NCI-H2196 treated with DMSO at 0.1 percent for 48 hours (cell line): ENCODE measurements around the gene CDH4.
"Not testable (repeated sequence)": the region's sequence is repeated elsewhere in the genome, so short reads cannot be mapped to it uniquely, and the experiment has no call there.

Source experiments
- DNase-seq: peaks from one replicate; lab custom pipeline; 2025; ENCODE audit not compliant: unreplicated experiment; lab: John Stamatoyannopoulos, UW

The CDH4 gene

DNA sequence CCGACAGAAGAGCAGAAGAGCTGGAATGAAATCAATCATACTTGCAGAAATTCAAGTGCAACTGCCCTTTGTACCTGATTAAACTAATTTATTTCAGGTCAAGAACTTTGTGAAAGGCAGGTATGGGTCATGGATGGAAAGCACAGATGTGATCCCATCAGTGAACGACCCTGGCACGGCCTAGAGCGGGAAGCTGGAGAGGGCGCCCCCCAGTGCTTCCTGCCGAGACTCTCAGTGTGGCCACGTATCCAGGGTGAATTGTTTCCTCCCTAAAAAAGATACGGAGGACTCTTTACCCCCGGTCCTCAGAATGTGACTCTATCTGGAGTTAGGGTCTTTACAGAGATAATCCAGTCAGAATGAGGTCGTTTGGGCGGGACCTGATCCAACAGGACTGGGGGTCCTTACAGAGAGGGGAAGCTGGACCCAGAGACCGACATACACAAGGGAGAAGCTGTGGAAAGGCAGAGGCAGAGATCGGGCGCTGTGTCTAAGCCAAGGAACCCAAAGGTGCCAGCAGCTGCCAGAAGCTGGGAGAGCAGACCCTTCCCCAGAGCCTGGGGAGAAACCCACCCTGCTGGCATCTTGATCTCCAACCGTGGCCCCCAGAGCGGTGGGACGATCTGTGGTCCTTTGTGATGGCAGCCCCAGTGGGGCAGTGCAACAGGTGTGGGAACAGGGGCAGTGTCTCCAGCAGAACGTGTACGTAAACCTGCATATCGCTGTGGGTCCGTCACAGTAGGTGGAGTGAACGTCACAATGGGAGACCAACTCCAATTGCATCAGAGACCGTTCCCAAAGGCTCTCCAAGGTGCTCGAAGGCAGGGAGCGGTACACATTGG, 721.7 kb downstream of the CDH4 start:
- no peak for DNase-seq

DNA sequence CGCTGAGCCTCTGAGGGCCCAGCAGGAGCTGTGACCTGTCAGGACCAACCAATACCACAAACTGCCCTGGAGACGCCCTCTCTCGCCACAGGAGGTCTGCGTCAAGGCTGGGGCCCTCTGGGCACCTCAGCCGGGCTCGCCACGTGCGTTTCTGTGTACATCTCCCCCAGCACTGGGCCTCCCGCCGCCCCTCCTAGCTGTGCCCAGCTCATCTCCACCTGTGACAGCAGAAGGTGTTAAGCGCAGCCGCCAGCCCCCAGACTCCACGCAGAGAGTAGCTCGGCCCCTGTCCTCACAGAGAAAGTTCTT, 722.2 kb downstream of the CDH4 start:
- DNase-seq = no peak

DNA sequence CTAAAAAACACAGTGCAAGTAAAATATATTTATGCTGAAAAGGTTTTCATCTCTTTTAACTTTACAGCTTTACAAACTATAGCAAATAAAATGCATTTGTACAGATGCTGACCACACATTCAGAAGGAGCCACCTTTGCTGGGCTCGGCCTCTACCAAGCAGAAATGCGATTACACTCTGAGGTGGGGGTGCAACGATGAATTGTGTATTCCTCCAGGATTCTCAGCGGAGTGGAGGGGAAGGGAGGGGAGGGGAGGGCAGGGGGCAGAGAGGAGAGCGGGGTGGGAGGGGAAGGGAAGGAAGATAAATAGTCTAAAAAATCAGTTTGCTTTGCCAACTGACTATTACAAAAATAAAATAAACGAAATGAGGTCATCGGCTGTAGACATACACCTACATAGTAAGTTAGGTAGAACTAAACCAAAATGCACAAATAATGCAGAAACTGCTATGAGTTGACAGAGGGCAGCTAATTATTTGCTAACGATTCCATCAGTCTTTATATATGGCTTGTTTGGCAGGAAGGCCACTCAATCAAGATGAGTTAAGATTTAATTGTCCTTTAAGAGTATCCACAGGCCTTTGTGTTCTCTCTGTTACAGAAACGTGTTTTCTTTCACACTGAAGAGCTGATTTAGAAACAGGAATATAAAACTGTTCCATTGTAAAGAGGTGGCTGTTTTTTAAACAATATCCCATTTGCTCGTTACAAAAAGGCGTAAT, 723.5 kb downstream of the CDH4 start:
- DNase-seq = no peak

DNA sequence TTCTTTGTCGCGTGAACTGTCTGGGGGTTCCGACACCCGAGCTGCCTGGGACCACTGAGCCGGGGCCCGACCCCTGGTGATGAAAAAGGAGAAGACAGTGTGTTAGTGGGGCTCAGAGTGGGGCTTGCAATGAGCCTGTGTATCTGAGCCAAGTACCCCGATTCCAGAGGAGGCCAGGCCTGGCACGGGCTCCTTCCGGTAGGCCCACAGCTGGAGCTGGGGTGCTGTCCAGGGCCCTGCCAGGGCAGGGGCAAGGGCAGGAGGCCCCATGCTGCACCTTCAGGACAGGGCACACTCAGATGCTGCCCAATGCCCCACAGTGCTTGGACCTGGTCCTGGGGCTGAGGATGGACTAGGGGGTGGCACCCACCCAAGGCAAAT, 724.2 kb downstream of the CDH4 start:
- DNase-seq = no peak

DNA sequence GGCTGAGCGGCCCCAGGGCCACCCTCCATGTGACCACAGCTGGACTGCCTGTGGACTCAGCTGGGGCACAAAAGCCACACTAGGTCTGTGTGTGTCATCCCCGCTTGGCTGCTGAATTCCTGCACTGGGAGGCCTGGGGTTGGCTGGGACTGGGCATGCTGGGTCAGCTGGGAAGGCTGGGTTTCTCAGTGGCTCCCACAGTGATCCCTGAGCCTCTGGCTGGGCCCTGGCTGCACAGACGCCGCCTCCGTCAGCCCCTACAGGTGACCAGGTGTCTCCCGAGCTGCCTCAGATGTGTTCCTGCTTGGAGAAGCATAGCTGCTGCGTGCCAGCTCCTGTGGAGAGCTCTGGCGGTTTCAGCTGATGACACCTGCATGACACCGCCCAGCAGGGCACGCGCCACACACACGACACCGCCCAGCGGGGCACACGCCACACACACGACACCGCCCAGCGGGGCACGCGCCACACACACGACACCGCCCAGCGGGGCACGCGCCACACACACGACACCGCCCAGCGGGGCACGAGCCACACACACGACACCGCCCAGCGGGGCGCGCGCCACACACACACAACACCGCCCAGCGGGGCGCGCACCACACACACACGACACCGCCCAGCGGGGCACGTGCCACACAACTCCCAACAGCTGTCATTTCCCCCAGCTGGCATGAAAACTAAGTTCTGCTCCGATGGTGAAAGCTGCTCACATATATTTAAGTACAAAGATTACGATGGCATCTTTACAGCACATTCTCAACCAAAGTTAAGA, 724.8 kb downstream of the CDH4 start:
- no peak for DNase-seq

DNA sequence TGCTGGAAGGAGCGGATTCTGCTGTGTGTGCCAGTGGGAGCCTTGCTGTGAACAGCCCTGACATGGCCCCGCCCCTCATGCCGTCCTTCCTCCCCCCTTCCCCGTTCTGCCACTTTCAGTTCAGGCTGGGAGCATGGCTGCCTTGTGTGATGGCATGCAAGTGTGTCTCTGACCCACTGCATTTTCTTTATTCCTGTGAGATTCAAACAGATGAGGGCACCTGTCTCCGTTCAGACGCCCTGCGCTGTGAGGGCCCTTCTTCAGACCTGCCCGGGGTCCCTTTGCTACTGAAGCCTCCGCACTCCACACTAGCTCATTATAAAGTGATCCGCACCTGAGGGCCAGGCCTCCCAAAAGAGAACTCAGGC, 725.3 kb downstream of the CDH4 start:
- no peak for DNase-seq

DNA sequence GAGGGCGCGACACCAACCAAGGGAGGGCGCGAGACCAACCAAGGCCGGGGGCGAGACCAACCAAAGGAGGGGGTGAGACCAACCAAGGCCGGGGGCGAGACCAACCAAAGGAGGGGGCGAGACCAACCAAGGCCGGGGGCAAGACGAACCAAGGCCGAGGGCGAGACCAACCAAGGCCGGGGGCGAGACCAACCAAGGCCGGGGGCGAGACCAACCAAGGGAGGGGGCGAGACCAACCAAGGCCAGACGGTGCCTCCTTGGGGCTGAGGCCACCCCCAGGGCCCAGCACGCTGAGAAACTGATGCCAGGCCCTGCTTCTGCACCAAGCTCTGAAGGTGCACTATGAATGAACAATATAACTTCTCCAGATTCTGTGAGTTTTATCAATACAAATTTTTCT, 726.4 kb downstream of the CDH4 start:
- DNase-seq = no peak

DNA sequence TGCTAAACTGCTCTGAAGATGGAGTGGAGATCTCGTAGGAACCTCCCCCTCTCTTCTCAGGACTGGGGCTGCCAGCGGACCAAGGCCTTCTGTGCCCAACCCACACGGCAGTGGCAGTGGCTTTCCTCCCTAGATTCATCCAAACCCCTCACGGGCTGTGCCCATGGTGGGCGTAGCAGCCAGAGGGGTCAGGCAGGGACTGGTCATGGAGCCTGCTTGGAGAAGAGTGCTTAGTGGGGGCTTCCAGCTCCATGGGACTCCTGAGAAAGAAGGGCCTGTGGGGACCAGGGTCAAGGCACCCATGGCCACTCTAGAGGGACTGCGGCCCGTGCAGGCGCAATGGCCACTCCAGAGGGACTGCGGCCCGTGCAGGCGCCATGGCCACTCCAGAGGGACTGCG, 727.0 kb downstream of the CDH4 start:
- no peak for DNase-seq

DNA sequence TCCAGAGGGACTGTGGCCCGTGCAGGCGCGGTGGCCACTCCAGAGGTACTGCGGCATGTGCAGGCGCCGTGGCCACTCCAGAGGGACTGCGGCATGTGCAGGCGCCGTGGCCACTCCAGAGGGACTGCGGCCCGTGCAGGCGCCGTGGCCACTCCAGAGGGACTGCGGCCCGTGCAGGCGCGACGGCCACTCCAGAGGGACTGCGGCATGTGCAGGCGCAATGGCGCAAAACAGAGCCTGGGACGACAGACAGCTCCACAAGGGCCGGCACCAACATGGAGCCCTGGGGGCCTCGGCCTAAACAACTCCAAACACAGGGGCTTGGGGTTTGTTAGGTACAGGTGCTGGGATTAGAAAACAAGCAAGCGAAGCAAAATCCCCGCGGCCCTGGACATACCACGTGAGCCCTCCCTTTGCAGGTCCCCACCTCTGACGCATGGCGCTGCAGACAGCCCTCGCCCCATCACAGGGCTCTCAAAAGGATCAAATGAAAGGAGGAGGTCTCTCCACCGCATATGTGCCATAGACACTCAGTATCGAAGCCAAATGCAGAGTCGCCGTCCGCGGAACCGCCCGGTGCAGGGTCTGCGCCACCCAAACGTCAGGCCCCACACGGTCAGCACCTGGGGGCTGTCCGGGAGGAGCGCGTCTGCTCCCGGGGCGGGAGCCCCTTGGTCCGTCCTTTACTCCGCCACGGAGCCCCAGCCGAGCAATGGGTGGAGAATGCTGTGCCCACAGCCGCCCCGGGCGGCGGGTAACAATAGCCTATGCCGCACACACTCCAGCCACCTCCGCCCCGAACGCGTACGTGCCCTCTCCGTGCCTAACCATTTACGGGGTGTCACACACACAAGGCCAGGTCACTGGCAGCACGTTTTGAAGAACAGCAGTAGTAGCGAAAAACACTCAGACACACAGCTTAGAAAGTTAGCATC, 727.9 kb downstream of the CDH4 start:
- DNase-seq = no peak

DNA sequence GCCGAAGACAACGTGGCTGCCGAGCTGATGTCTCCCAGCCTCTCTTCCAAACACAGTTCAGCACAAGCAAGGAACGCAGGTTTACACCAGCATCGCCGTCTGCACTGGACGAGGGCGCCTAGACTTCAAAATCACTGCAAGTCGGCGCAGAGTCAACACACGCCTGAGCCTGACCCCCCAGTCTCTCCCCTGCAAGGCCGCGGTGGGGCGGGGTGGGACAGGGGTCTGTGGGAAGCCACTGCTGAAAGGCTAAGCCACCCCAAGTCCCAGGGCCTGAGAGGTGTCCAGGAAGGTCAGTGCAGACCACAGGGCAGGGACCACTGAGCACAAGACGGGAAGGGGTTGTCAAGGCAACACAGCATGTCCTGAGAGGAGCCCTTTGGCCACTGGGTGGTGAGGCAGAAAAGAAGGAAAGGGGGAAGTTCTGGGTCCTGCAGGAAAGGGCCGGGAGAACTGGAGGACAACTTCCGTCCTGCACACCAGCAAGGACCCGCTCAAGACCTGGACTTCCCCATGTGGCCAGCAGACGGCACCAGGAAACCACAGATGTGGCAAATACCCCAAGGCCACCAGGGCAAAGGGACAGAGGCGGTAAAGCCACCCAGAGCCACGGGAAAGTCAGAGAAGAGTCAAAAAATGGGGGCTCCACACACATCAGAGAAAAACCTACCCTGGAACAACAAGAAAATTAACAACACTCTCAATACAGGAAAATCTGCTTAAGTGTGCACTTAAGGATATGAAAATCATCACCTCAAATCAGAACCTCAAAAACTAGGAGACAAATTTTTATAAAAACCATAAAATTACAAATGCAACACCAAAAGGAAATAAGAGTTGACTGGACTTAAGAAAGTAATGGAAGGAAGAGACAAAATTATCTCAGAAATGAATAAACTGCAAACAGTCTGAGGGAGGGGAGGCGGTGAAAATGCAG, 728.9 kb downstream of the CDH4 start:
- DNase-seq = no peak

DNA sequence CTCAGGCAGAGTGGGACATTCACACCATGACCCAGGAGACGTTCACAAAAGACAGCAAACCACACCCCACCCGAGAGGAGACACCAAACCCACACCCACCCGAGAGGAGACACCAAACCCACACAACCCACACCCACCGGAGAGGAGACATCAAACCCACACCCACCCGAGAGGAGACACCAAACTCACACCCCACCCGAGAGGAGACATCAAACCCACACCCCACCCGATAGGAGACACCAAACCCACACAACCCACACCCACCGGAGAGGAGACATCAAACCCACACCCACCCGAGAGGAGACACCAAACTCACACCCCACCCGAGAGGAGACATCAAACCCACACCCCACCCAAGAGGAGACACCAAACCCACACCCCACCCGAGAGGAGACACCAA, 729.6 kb downstream of the CDH4 start:
- DNase-seq = not testable (repeated sequence)

DNA sequence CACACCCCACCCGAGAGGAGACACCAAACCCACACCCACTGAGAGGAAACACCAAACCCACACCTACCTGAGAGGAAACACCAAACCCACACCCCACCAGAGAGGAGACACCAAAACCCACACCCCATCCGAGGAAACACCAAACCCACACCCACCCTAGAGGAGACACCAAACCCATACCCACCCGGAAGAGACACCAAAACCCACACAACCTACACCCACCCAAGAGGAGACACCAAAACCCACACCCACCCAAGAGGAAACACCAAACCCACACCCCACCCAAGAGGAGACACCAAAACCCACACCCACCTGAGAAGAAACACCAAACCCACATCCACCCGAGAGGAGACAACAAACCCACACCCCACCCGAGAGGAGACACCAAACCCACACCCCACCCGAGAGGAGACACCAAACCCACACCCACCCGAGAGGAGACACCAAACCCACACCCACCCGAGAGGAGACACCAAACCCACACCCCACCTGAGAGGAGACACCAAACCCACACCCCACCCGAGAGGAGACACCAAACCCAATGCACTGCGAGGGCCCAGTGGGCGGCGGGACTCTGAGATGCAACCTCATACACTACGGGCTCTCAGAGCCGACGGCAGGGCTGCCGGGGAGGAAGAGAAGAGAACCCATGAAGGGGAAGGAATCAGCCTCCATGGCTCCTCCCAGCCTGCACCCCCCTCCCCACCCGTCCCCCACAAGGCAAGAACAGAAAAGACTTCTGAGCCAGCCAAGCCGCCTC, 730.3 kb downstream of the CDH4 start:
- DNase-seq = no peak

DNA sequence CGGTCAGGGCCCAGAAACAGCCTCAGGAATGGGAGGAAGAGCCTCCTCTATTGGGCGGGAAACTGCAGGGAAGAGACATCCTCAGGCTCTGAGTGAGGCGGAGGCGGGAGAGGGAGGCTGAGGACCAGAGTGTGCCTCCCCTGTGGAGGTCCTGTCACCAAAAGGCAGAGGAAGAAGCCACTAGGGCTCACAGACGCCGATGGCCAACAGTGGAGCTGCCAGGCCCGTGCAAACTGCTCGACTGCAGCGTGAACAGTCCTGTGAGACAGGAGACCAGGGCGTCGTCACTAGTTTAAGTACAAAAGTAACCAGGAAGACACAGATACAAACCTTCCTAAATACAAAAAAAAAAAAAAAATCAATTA, 730.9 kb downstream of the CDH4 start:
- DNase-seq = no peak

DNA sequence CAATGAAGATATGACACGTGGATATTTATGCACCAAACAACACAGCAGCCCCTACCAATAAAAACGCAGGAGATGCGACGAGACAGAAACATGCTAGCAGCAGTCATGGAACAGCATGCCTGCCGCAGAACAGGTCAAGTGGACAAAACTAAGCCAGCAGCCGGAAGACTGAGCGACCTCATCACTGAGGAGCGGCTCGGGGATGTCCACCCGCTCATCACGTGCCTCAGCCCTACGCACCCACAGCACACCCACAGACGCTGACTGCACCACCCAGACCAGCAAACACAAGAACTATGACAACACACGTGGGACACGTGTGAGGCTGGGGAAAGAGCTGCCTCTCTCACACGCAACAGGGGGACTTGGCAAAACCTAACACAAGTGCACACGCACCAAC, 731.9 kb downstream of the CDH4 start:
- no peak for DNase-seq

DNA sequence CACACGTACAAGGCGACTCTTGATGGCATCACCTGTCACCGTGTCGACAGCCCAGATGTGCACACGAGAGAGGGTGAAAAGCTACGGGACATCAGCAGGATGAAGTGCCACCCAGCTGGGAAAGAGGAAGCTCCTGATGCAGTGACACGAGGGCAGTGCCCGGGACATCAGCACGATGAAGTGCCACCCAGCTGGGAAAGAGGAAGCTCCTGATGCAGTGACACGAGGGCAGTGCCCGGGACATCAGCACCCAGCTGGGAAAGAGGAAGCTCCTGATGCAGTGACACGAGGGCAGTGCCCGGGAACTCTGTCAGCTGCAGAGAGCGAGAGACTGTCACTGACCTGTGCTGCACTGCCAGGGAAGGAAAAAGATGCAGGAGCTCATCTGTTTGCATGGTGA, 732.4 kb downstream of the CDH4 start:
- not testable (repeated sequence) for DNase-seq

DNA sequence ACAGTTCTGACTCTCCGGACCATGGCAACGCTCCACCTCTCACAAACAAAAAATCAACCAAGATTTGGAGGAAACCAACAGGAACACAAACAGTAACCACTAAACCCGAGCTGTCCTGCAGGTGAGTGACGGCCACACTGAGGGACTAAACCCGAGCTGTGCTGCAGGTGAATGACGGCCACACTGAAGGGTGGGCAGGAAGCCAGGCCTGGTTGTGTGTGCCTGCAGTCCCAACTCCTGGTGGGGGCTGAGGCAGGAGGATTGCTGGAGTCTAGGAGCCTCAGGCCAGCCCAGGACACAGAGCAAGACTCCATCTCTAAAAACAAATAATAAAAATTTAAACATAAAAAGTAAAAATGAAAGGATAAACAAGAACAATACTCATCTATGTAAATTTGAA, 733.0 kb downstream of the CDH4 start:
- DNase-seq = no peak

DNA sequence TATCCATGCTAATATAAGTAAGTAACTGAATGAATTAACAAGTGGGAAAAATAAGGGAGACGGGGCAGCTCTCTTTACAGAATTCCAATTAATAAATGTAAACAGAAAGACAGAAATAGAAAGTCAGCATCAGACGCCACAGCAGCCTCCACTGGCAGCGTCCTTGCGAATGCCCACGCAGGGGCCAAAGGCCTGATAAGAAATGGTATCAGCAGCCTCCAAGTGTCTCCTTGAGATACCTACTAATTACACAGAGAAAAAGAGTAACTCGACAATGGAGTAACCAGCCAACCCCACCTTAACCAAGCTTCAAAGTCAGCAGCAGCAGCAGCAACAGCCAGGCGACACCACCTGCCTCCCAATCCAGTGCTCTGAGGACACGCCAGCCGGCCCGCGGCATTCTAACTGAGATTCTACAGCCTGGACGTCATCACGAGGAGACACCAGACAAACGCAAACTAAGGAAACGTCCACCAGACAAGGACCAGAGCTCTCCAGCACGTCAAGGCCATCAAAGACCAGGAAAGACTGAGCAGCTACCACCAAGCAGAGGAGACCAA, 734.8 kb downstream of the CDH4 start:
- DNase-seq = no peak

DNA sequence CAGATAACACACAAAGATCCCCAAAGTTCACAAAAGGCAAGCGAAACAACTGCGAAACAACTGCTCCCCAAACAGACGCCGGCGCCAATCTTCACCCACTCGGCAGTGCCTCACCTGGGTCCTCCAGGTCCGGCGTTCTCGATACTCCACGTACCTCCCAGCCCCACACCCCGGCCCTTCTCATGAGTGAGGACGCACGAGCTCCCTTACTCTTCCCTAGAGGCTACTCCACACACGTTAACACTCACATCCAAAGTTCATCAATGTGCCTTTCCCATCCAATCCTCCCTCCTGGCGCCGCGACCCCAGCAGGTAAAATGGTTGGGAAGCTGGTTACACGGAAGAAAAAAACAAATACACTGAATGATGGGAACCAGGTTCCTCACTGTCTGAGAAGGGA, 736.6 kb downstream of the CDH4 start:
- no peak for DNase-seq

DNA sequence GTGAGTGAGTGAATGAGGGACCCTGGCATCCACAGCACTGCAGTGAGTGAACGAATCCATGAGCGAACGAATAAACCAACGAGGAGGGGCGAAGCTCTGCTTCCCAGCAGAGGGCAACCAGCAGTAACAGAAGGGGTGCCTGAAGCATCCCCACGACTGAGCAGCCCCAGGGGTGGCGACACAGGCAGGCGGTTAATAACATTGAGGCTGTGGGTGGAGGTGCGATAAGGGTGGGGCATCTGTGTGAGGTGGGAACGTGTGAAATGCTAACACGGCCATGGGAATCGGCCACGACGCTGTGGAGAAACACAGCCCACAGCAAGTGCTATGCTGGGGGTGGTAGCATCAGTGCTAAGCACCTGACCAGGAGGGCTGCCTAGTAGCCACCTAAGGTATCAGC, 737.7 kb downstream of the CDH4 start:
- no peak for DNase-seq
